GM12892 (cell line): ENCODE measurements around the gene TM9SF1.

Experiments used
- POLR2A ChIP-seq: IDR thresholded peaks from 2 replicates; pipeline ENCODE4 v1.6.1; 2011; ENCODE audit warnings: low read depth, low read length, control low read depth
- TAF1 ChIP-seq: IDR thresholded peaks from 2 replicates; pipeline ENCODE4 v1.6.1; 2011; ENCODE audit warnings: low read depth, mild to moderate bottlenecking, control low read depth, low read length, borderline replicate concordance

- TF ChIP-seq POLR2A (peak; percentile 71), TAF1 (peak; percentile 75; the same call in 1 of the 2 replicates)
Measured at GRCh38 chr14:24232645-24233537, 37.6 kb upstream of the TM9SF1 start, which contains the start of gene GMPR2.
